Stromal cell of bone marrow (primary cell): ENCODE measurements around the gene CITED4.

ENCODE experiments used
- DNase-seq: peaks from one replicate; pipeline ENCODE4 v3.0.0-alpha.2; 2012; ENCODE audit warnings: low read depth

The CITED4 gene

DNA sequence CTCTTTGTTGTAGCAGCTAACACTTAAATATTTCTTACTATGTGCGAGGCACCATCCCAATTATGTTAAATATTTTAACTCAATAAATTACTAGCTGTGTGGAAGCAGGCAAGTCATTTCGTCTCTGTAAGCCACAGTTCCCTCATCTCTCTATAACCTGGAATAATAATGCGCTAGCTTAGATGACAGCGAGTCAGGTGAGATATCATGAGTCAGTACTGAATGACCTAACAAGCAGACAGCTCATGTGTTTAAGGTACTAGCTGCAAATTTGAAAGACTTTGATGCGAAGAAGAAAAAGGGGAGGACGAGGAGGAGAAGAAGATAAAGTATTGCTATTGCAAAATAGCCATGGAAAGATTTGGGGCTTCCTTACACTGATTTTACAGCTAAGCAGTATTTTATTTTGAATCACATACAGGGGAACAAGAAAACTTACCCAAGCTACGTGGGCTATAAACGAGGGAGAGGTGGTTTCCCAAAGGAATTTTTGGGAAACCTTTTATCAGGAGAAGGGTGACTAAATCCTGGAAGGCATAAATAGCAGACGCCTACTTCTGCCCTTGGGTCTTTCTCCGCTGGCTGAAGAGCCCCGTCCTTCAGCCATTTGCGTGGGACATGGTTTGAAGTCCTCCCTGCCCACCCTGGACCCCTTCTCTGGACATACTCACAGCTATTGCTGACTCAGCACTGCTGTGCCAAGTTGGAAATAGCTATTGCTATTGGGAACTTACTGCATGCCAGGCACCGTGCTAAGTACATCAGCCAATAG, 8.9 kb downstream of the CITED4 start:
- DNase-seq: no peak

DNA sequence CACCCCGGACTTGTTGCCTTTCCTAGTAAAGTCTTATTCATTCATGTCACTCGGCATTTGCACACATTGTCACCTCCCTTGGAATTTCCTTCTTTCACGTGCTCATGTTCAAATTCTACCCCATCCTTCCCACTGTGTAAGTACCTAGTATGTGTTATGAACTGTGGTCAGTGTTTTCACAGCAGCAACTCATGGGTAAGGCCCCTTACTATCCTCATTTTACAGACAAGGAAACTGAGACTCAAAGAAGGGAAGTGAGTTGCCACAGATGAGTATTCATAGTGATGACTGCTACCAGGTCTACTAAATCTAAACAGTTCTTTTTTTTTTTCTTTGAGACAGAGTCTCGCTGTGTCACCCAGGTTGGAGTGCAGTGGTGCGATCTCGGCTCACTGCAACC, 10.5 kb downstream of the CITED4 start:
- no peak for DNase-seq

GRCh38 chr1:40849801-40850592, 12.2 kb downstream of the CITED4 start:
- DNase-seq: peak; percentile 32

DNA sequence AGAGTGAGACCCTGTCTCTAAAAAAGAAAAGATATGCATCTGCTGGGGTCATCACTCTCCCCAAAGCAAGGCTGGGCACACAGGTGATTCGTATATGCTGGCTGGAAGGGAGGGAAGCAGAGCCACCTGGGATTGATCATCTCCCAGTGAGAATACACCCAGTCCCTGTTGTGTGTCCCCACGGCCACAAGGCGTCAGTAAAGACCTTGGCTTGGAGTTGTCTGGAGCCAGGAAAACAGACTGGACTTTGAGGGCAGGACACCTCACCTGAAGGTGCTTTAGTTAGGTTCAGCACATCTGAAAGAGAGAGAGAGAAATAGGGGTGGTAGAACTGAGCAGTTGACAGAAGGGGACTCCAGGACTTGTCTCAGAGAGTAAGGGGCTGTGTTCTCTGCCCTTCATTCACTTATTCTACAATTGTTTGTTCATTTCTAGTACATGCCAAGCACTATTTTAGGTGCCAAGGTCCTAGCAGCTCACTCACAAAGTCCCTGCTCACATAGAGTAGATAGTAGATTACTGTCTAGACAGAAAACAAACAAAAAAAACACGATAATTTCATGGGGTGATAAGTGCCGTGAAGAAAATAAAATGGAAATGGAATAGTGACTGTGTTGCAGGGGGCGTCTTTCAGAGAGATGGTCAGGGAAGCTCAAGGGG, 13.5 kb downstream of the CITED4 start:
- peak; percentile 31 for DNase-seq

DNA sequence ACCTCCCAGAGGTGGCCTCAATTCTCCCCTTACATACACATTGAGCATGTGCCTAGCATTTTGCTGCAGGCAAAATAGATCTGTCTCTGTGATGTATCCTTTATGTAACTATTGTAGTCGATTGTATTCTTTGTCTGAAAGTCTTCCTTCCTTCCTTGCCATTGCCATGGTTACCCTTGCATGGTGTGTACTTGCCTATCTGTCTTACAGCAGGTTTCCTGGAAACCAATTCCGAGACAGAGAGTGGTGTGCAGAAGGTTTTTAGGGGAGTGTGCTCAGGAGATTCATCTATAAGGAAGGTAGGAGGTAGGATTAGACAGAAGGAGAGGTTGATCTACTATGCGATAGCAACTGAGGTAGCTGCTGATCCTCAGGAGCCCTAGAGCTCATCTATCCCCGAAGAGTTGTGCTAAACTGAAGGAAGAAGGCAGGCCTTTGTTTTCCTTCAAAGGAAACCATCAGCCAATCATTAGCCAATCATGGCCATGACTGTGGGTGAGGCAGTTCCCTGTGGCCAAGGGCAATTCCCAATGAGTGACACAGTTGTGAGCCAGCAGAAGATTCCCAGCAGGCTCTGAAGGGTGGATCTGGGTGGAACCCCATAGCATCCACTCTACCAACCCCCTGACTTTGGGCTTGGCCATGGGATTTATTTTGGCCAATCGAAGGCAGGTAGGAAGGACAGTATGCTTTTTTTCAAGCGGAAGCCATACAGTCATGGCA, 15.0 kb downstream of the CITED4 start:
- DNase-seq: no peak

DNA sequence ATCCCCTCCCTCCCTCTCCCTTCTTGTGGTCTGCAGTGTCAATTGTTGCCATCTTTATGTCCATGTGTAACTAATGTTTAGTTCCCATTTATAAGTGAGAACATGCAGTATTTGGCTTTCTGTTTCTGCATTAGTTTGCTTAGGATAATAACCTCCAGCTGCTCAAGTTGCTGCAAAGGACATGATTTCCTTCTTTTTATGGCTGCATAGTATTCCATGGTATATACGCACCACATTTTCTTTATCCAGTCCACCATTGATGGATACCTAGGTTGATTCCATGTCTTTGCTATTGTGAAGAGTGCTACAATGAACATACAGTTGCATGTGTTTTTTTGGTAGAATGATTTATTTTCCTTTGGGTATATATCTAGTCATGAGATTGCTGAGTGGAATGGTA, 16.3 kb downstream of the CITED4 start:
- DNase-seq: no peak

GRCh38 chr1:40844887-40845878, 17.0 kb downstream of the CITED4 start:
- no peak for DNase-seq

GRCh38 chr1:40844079-40844478, 18.1 kb downstream of the CITED4 start:
- DNase-seq: no peak

DNA sequence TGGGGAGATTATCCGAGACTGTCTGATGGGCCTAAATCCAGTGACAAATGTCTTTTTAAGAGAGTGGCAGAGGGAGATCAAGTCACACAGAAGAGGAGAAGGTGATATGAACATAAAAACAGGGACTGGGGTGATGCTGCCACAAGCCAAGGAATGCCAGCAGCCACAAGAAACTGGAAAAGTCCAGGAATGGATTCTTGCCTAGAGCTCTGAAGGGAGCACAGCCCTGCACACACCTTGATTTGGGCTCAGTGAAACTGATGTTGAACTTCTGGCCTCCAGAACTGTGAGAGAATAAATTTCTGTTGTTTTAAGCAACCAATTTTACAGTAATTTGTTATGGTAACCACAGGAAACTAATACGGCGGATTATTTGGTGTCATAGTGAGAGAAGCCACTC, 19.5 kb downstream of the CITED4 start:
- no peak for DNase-seq

DNA sequence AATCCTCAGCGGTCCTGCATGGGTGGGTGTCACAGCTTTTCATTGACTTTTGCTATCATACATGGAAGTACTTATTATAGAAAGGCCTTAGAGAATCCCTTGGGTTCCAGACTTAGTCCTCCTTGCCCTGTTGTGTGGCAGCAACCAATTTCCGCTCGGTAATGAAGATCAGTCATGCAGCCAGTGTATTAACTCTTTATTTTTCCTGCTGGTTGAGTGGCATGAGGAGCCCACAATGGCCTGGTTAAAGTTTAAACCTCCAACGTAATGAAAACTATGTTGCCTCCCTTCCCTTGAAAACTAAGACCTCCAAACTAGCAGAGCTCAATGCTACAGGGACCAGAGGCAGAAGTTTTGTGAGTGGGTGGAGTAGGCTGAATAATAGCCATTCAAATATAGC, 20.0 kb downstream of the CITED4 start:
- DNase-seq: no peak

GRCh38 chr1:40841602-40842001, 20.6 kb downstream of the CITED4 start:
- DNase-seq: no peak

DNA sequence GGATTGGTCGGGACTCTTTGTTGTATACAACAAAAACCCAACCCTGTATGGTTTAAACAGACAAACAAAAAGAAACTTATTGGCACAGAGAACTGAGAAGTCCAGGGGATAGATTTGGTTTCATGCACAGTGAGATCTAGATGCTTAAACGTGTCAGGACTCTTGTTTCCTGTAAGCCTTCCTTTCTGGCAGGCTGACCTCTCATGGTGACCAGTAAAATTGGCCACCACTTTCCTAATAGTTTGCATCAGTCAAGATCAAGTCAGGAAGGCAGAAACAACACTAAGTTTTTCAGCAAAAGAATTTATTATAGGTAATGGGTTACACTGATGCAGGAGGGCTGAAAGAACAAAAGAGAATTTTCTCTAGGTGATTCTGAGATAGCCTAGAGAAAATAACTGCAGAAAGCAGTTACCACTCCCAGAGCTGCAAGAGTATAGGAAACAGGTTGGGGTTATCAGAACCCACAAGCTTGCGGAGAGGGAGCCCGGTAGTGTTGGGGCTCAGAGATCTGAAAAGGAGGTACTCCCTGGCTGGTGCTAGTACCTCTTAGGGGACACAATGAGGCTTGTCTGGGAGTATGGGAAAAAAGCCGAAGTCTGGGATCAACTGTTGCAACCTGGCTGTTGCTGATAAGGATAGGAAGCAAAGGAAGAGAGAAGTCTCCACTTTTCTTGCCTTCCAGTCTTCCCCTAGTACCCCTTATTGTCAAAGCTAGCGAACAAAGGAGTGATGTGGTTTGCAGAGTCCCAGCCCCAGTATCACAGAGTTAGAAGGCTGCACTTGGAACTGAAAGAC, 21.4 kb downstream of the CITED4 start:
- no peak for DNase-seq

DNA sequence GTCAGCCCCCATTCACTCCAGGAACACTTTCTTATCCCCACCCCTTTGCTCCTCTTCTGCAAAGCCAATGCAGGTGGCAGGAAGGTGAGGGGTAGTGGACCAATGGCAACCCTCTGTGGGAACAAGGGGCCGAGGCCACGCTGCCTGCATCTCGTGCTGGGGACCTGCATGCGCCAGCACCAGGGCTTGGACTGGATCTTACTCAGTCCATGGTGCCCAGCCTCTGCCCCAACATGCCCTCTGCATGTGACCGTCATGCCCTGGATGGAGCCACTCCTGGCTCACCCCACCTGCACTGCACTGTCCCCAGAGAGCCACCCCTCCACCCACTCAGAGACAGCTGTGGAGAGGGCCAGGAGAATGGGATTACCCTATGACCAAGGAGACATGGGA, 22.2 kb downstream of the CITED4 start:
- DNase-seq: no peak

- no peak for DNase-seq
These were observed 22.9 kb downstream of the CITED4 start for GRCh38 chr1:40838980-40839942.

DNA sequence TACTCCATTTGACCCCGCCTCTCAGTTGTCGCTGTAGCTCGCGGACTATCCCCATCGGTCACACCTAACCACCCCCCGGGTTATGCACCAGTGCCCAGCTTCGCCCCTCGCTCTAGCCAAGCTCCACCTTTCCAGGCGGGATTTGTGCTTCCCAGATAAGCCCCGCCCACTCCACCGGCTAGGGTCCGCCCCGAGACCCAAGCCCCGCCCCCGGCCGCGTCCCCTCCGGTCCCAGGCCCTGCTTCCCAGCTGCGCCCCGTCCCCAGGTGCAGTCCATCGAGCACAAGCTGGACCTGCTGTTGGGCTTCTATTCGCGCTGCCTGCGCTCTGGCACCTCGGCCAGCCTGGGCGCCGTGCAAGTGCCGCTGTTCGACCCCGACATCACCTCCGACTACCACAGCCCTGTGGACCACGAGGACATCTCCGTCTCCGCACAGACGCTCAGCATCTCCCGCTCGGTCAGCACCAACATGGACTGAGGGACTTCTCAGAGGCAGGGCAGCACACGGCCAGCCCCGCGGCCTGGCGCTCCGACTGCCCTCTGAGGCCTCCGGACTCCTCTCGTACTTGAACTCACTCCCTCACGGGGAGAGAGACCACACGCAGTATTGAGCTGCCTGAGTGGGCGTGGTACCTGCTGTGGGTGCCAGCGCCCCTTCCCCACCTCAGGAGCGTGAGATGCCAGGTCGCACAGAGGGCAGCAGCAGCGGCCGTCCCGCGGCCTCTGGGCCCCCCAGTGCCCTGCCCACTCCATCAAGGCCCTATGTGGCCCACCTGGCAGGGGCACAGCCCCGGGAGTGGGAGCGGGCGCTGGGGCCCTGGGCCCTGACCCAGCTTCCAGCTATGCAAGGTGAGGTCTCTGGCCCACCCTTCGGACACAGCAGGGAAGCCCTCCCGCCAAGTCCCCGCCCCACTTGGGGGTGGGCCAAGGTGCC, 23.9 kb downstream of the CITED4 start:
- DNase-seq: no peak

GRCh38 chr1:40837601-40838000, 24.6 kb downstream of the CITED4 start:
- no peak for DNase-seq

DNA sequence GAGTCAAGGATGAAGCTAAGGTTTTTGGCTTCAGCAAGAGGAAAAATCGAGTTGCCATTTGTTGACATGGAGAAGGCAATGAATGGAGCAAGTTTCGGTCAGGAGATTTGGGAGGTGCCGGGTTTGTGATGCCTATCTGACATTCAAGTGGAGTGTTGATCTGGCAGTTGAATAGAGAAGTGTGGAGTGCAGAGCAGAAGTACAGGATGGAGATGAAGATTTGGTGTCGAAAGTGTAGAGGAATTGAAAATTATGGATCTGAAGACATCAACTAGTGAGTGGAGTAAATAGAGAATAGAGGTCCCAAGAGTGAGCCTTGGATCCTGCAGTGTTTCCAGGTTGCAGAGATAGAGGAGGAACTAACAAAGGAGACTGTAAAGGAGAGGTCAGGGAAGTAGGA, 25.9 kb downstream of the CITED4 start:
- DNase-seq: no peak

DNA sequence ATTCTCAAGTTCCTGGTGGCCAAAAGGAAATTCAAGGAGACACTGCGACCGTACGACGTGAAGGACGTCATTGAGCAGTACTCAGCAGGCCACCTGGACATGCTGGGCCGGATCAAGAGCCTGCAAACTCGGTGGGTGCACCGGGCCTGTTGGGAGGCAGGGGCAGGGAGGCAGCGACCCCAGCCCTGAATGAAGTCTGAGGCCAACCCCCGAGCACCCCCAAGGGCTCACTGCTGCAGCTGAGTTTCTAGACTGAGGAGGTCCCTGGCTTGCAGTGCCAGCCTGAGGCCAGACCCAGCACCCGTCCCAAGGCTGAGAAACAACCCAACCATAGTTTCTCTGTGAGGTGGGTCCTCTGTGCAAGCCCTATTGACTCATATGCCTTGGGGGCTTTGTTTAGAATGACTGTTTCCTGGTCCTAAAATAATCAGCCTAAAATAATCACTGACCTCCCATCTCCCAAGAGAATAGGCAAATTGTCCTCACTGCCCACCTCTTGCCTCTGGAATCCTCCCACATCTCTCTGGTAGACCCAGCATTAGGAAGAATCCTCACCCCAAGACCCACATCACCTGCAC, 27.1 kb downstream of the CITED4 start:
- DNase-seq: no peak
